GM15510 (cell line): ENCODE results near the gene GNGT1.

Experiments used
- POLR2A ChIP-seq: IDR thresholded peaks from 3 replicates; pipeline ENCODE4 v1.6.1; 2011; ENCODE audit warnings: borderline replicate concordance; ENCODE audit not compliant: insufficient read length; ENCODE audit errors: extremely low read depth

The GNGT1 gene

GRCh38 chr7:93906267-93906666 lies at the start of gene GNGT1:
Gene GNGT1 (plus strand): TSS chr7:93906567. CDS start chr7:93906747, 180 bp downstream.
- TF ChIP-seq POLR2A: no peak

GRCh38 chr7:93858857-93859256 lies 47.5 kb upstream of the GNGT1 start:
- TF ChIP-seq POLR2A: no peak

- TF ChIP-seq POLR2A: no peak
Measured at GRCh38 chr7:93860261-93860660, 46.1 kb upstream of the GNGT1 start.

- no peak for TF ChIP-seq POLR2A
Measured at GRCh38 chr7:93861325-93861949, 44.9 kb upstream of the GNGT1 start.

GRCh38 chr7:93862651-93863050 lies 43.7 kb upstream of the GNGT1 start:
- TF ChIP-seq POLR2A: no peak

GRCh38 chr7:93866886-93867285 lies 39.5 kb upstream of the GNGT1 start:
- no peak for TF ChIP-seq POLR2A

GRCh38 chr7:93873998-93874574 lies 32.3 kb upstream of the GNGT1 start:
- TF ChIP-seq POLR2A: no peak

GRCh38 chr7:93877742-93878141 lies 28.6 kb upstream of the GNGT1 start:
- no peak for TF ChIP-seq POLR2A

GRCh38 chr7:93879356-93879755 lies 27.0 kb upstream of the GNGT1 start:
- no peak for TF ChIP-seq POLR2A

- TF ChIP-seq POLR2A: no peak
Measured at GRCh38 chr7:93882468-93882867, 23.9 kb upstream of the GNGT1 start.

GRCh38 chr7:93883078-93883916 lies 23.1 kb upstream of the GNGT1 start:
- no peak for TF ChIP-seq POLR2A

- TF ChIP-seq POLR2A: no peak
Measured at GRCh38 chr7:93883917-93884345, 22.4 kb upstream of the GNGT1 start.

GRCh38 chr7:93884541-93884940 lies 21.8 kb upstream of the GNGT1 start:
- no peak for TF ChIP-seq POLR2A

- TF ChIP-seq POLR2A: no peak
Measured at GRCh38 chr7:93889261-93889660, 17.1 kb upstream of the GNGT1 start.

- TF ChIP-seq POLR2A: no peak
Measured at GRCh38 chr7:93890041-93890463, 16.3 kb upstream of the GNGT1 start.

GRCh38 chr7:93890464-93891068 lies 15.8 kb upstream of the GNGT1 start, which contains the start of gene TFPI2:
Gene TFPI2 (minus strand): TSS chr7:93890753. CDS start chr7:93890678, 75 bp downstream.
- TF ChIP-seq POLR2A: no peak

GRCh38 chr7:93894426-93894825 lies 11.9 kb upstream of the GNGT1 start:
- TF ChIP-seq POLR2A: no peak
